ENCODE measurements around the gene MAIP1.

Gene MAIP1, protein sequence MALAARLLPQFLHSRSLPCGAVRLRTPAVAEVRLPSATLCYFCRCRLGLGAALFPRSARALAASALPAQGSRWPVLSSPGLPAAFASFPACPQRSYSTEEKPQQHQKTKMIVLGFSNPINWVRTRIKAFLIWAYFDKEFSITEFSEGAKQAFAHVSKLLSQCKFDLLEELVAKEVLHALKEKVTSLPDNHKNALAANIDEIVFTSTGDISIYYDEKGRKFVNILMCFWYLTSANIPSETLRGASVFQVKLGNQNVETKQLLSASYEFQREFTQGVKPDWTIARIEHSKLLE

DNA sequence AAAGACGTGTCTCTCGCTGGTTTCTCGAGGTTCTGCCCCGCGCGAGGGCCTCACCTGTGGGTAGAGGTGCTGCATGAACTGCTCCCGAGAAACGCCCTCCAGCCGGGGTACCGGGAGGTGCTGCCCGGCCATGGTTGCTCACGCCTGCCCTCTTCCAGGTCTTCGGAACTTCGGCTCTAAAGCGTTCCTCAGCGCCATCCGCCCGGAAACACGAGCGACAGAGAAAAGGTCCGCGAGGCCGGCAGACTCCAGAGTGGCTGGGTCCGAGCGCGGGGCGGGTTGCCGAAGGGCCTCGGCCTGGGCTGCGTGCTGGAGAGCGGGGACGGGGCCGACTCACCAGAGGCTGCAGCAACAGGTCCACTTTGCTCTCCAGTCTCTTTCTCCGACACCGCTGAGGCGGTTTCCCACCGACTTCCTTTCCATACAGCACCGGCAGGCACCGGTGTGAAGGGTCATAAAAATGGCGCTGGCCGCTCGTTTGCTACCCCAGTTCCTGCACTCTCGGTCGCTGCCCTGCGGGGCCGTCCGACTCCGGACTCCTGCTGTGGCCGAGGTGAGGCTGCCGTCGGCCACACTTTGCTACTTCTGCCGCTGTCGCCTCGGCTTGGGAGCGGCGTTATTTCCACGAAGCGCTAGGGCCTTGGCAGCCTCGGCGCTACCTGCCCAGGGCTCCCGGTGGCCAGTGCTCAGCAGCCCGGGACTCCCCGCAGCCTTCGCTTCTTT, at the start of gene MAIP1, which contains the start of gene TYW5:
Gene MAIP1, plus strand, starts transcription at position 244 of the 723 bp plus-strand sequence. Its CDS starts 217 bp downstream, at position 461.
Gene TYW5, minus strand, starts transcription at position 153 of the 723 bp plus-strand sequence. Its CDS starts 21 bp downstream, at position 132.
- peak; percentile 80 to 85 for DNase-seq

DNA sequence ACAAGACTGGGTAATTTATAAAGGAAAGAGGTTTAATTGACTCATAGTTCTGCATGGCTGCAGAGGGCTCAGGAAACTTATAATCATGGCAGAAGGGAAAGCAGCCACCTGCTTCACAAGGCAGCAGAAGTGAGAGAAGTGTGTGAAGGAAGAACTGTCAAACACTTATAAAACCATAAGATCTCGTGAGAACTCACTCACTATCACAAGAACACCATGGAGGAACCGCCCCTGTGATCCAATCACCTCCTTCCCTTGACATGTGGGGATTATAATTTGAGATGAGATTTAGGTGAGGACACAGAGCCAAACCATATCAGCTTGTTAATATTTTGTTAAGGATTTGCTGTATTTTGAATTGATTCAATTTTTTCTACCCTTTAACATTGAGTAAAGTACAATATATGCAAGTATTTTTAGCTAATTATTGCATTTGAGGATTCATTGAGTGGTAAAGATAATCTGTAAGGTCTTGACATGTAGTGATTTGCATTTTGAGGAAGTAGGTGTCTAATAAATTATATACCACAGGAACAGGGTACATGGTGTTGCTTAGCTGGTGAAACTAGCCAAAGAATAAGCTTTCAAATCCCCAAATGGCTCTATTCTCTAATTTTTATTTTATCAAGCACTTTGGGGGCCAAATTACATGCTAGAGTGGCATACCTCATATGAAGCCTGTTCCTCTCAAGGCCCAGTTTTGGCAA, 48.2 kb upstream of the MAIP1 start:
- DNase-seq: no peak

DNA sequence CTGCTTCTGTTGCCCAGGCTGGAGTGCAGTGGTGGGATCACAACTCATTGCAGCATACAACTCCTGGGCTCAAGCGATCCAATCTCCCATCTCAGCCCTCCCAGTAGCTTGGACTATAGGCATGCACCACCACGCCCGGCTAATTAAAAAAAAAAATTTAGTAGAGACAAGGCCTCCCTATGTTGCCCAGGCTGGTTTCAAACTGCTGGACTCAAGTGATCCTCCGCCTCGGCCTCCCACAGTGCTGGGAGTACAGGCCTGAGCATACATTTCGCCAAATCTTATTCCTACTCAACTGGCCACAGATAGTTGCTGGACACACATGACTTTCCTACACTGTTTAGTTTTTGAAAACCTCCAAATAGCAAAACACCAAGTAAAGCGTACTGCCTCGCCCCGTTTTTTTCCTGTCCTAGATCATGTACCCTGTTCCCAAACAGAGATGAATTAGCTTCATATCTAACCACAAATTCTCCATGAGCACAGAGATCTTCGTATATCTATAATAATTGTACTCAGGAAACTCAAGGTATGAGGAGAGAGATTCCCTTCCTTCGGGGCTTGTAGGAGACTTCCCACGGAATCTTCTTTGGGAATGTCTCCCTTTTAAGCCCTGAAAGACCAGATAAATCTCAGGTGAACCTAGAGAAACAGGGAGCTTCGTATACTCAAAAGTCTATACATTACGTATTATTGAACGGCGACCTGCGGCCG, 44.9 kb upstream of the MAIP1 start:
- no peak for DNase-seq

DNA sequence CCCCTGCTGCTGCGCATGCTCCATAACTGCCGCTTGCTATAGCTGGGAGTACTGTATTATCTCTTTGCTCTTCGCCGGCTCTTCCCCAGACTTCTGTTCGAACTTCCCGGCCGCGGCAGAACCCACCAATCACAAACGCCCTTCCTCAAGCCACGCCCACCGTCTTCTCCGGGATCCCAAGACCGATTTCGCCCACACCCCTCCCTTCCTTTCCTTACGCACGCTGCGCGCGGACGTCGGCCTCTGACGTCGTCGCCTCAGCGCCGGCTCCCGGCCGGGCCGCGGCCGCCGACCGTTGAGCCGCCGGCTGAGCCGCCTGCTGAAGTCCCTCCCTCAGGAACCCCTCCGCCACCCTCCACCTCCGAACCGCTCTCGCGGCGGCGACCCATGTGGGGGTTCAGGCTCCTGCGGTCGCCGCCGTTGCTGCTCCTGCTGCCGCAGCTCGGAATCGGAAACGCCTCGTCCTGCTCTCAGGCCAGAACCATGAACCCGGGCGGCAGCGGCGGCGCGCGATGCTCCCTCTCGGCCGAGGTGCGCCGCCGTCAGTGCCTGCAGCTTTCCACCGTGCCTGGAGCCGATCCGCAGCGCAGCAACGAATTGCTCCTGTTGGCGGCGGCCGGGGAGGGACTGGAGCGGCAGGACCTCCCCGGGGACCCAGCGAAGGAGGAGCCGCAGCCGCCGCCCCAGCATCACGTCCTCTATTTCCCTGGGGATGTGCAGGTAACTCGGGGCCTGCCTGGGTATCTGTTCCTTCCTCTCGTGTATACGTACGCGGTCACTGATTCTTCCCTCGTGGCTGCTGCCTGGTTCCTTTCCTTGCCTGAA, 44.1 kb upstream of the MAIP1 start, which contains the start of gene C2orf69:
Gene C2orf69, plus strand, starts transcription at position 242 of the 825 bp plus-strand sequence. Its CDS starts 146 bp downstream, at position 388.
- peak; percentile 94 to 96 for DNase-seq

DNA sequence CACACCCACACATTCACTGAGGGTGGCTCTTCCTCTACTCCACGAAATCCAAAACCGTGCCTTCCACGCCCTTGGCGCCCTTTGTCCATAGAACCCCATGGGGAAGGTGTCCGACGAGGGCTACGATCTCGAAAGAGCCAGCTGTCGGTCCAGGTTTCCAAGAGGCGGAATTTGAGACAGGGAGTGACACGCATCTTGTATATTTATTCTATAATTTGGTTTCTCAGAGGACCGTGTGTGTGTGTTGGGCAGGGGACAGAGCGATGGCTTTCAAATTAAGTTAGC, 43.6 kb upstream of the MAIP1 start:
- no peak for DNase-seq

DNA sequence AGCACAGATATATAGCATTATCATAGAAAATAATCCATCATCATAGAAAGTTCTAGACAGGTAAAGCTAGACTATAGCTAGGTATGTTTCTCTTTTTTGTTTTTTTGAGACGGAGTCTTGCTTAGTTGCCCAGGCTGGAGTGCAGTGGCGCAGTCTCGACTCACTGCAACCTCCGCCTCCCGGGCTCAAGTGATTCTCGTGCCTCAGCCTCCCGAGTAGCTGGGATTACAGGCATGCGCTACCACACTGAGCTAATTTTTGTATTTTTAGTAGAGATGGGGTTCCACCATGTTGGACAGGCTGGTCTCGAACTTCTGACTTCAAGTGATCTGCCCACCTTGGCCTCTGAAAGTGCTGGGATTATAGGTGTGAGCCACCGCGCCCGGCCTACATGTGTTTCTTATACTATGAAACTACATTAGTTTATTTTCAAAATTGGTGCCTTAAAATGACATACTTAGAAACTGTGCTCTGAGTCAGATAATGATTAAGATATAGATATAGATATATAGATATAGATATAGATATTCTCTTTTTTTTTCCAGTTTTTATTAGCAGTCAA, 42.7 kb upstream of the MAIP1 start:
- DNase-seq: peak in 1 of 2 donors; percentile 17

DNA sequence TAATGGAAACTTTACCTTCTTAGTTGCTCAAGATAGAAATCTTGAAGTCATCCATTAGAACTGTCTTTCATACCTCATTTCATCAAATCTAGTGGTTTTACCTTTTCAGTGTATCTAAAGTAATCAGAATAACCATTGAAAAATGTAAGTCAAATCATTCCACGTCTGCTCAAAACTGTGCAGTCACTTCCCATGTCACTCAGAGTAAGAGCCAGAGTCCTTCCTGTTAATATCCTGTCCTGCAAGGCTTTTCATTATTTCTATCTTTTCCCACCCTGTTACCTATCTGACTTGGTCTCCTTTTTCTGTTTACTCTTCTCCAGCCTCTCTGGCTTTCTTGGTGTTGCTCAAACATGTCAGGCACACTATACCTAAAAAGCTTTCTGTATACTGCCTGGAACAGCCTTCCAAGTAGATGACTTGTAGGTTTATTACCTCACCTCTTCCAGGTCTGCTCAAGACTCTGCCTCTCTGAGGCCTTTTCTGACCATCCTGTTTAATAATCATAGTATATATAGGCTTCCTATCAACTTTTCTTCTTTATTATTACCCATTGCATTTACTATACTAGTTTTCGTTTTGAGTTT, 40.9 kb upstream of the MAIP1 start:
- no peak for DNase-seq

DNA sequence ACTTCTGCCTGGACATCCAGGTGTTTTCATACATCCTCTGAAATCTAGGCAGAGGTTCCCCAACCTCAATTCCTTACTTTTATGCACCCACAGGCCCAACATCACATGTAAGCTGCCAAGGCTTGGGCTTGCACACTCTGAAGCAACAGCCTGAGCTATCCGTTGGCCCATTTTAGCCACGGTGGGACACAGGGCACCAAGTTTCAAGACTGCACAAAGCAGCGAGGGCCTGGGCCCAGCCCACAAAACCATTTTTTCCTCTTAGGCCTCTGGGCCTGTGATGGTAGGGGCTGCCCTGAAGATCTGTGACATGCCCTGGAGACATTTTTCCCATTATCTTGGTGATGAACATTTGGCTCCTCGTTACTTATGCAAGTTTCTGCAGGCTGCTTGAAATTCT, 38.4 kb upstream of the MAIP1 start:
- no peak for DNase-seq

DNA sequence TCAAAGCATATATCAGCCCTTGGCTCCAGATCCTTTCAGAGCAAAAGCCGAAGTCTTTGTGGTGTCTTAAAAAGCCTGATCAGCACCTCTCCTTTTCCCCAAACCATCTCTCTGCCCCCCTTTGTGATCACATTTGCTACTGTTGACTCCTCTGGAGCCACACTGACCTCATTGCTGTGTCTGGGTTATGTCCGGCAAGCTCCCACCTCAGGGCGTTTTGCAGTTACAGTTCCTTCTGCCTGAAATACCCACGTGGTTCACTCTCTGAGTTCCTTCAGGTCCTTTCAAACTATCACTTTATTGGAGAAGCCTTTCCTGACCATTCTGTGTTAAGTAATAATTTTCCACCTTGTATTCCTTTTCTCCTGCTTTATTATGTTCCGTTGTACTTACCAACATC, 32.5 kb upstream of the MAIP1 start:
- no peak for DNase-seq

DNA sequence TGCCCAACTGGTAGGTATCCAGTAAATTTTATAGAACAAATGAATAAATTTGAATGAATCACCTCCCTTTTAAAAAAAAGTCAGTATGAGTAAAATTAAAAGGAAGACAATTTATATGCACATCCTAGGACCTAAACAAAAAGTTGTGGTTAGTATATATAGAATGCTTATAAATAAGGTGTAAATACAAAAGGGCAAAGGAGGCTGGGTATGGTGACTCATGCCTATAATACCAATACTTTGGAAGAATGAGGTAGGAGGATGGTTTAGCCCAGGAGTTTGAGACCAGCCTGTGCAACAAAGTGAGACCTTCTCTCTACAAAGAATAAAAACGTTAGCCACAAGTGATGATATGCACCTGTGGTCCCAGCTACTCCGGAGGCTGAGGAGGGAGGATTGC, 31.5 kb upstream of the MAIP1 start:
- no peak for DNase-seq

DNA sequence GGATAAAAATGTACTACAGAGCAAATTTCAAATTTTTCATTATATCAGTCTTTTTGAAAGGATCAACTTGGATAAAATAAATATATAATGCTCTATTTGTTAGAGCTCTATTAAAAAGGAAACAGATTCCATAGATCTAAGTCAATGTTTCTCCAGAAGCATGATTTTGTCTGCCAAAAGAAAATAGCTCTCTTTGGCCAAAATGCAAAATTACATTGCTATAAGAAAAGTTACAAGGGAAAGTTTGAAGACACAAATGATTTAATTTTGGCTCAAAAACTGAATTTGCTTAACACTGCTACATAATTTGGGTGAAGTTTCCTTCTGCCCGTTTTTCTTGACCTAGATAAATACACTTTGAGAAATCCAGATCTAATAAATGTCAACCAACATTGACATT, 28.6 kb upstream of the MAIP1 start:
- DNase-seq: no peak

DNA sequence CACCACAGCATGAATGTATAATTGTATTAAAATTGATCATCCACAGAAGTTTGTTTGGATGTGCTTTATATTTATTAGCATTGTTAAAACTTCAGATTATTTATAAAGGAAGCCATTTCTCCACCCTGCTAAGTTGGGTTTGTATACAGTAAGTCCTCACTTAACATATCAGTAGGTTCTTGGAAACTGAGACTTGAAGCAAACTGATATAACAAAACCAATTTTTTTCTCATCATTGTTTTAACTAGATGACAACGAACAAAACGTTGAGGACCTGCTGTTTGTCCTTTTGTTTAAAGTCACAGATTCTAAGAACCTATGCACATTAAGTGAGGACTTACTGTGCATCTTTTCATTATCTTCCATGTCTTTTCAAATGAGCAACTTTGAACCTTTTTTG, 27.2 kb upstream of the MAIP1 start:
- no peak for DNase-seq

DNA sequence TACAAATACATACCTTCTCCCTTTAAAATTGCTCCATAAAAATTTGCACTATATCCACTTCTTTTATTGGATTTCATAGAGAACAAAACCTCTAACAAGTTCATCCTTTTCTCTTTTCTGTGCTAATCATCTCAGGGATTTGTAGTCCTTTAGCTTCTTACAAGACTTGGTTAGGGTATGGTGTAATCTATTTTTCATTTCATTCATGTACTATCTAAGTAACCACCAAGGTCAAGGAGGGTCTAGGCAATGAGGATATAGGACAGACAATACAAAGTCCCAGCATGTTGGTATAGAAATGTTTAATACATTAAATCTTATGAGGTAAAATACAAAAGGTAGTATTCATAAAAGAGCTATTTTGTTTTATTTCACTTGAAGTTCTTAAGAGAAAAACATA, 26.8 kb upstream of the MAIP1 start:
- no peak for DNase-seq

DNA sequence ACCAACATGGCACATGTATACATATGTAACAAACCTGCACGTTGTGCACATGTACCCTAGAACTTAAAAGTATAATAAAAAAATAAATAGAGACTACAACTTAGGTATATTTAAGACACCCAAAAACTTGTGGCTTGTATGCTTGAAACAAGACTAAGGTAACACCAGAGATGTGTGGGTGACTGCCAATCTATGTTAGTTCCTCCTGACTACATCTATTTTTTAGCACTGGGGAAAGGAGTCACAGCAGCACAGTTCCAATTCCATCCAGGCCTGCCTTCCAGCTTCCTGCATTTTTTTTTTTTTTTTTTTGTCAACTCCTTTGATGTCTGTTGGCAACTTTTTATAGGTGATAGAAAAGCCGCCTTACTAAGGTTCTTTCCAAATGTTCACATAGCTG, 26.1 kb upstream of the MAIP1 start:
- no peak for DNase-seq

DNA sequence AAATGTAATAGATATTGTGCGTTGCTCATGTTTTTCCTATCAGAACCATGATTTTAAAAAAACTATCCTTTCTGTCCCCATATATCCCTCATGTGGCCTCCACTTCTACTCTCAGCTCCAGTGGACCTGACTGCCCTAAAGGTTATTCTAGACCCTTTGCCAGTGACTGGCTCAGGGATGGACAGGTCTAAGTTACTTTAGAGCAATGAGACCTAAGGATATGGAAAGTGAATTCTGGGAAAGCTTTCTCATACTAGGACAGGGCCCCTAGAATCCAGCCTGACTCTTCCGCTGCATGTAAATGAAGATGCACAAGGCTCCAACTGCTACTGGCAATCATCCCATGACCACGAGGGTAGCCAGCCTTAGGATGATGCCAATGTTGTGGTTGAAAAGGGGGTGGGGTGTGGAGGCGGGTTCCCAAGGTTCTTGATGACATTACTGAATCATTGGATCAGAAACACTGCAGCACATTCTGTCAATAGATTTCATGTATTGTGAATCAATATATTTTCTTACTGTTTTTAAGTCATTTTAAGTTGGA, 23.0 kb upstream of the MAIP1 start:
- no peak for DNase-seq

DNA sequence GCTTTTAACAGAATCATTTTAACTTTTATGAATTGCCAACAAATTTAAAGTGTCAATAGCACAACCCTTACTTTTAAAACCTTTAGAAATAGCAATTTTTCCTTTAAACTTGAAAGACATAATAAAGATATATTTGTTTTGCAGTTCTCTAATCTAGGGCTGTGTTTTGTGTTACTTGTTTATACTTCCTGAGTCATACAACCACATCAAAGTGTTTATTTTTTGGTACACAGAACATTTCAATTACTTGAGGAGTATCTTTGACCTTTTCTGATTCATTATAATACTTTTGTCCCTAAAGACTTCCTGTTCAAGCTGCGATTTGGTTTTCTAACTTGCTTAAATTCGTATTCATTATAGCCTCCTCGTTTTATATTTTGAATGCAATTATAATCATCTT, 21.9 kb upstream of the MAIP1 start:
- no peak for DNase-seq

DNA sequence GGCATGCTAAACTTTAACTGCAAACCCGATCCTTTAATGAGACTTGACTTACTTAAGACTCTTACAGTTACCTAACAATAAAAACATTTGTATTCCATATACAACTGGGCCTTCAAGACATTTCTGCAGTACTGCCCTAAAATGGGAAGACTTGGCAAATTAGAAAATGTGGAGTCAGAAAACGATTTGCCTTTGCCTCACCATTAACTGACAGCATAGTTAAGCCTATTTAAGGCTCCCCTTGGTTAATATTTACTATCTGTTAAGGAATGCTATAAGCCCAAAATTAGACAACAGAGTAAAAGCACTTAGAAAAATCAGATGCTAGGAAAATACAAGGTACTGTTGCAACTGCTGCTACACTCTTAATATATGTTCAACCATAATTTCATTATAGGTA, 18.8 kb upstream of the MAIP1 start:
- no peak for DNase-seq

DNA sequence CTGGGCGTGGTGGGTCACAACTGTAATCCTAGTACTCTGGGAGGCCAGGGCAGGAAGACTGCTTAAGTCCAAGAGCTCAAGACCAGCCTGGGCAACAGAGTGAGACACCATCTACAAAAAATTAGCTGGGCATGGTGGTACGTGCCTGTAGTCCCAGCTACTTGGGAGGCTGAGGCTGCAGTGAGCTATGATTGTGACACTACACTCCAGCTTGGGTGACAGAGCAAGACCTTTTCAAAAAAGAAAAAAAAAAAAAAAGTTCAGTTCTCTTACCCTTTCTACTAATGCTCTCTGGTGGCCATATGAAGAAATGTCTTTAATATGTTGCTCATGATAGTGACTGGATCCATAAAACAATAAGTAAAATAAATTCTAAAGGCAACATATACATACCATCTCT, 15.0 kb upstream of the MAIP1 start:
- no peak for DNase-seq

DNA sequence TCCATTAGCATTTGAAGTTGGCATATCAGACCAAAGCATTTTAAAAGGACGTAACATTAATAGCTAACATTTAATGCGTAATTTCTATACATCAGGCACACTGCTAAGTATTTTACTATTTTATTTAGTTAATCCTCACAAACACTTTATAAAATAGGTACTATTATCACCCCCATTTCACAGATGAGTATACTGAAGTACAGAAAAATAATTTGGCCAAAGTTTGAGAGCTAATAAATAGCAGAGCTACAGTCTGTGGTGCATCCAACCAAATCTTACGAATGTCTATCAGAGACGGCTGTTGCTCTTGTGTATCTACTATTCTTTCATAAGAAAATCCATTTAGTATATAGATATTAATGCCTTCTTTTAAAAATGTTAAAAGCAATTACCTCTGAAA, 12.0 kb upstream of the MAIP1 start:
- no peak for DNase-seq

DNA sequence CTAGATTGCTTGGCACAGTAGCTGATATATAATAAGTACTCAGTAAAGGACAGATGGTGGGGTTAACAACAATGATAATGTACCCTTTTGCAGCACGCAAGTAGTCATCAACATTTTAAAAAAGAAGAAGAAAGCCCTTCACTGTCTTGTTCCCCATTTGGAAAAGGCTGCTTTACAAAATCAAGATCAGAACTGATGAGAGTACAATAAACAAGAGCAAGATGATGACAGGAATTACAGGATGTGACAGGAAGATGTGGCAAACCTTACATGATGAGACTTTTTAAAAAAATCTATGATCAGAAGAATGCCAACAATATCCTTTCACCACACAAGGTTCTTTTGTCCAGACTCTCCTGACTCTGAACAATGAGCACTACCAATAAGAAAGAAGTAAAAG, 9.2 kb upstream of the MAIP1 start:
- DNase-seq: no peak

DNA sequence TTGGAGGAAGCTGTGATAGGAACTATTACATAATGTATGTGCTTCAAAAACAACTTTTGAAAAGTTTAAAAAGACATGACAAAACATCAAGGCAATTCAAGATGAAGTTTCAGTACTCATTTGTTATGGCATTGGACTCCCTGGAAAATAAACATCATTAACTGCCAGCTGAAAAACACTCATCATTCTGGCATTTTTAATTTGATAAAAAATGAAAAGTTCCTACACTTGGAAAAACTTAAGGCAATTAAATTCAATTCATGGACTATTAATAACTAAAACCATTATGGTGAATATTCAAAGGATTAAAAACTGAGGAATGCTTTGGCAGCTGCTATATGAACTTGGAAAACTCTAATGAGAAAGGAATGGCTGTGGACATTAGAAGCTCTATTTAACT, 8.5 kb upstream of the MAIP1 start:
- DNase-seq: no peak

All from stimulated activated CD4-positive, alpha-beta T cell treated with anti-CD3 and anti-CD28 coated beads, Interleukin-2, amount 100 ng/mL, for 24 hours (primary cell).